ENCODE measurements around the gene KCP.

DNA sequence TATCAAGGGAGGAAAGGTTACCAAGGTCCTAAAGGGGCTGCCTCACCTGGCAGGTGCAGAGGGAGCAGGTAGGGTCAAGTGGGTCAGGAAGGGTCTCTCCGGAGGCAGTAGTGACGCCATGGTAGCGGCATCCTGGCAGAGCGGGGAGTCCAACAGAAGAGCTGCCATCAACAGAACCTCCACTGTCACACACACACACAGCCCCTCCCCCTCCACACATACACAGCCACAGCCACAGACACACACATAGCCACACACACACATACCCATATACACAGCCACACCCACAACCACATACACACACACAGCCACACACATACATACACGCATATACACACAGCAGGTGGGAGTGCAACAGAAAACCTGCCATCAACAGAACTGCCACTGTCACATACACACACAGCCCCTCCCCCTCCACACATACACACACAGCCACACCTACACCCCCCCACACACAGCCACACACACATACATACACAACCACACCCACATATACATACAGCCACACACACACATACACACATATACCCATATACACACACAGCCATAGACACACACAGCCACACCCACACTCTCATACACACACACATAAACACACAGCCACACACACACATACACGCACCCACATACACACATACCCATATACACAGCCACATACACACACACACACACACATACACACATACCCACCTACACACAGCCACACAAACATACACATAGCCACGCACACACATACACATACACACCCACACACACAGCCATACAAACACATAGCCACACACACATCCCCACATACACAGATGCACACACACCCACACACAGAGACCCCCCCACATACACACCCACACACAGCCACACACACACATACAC lies 23.1 kb downstream of the KCP start:
- TF ChIP-seq GATA2 (IDR thresholded peaks at IDR 0.05; ENCODE audit: low read depth, low read length) (no peak), GATA3 (IDR thresholded peaks at IDR 0.05; ENCODE audit: low read depth, low read length) (no peak)
